ENCODE results near the gene AMZ2. TPM values are rescaled to one million over a fixed set of nuclear protein-coding genes. Genes with fewer than 3 reads are reported as not detected.

AMZ2 gene
- total and polyA plus RNA-seq, 2 of the 8 experiments (the other 6 are each of a cell fraction or from before 2014, with no cell fraction given): 49.5 to 71.0 TPM

DNA sequence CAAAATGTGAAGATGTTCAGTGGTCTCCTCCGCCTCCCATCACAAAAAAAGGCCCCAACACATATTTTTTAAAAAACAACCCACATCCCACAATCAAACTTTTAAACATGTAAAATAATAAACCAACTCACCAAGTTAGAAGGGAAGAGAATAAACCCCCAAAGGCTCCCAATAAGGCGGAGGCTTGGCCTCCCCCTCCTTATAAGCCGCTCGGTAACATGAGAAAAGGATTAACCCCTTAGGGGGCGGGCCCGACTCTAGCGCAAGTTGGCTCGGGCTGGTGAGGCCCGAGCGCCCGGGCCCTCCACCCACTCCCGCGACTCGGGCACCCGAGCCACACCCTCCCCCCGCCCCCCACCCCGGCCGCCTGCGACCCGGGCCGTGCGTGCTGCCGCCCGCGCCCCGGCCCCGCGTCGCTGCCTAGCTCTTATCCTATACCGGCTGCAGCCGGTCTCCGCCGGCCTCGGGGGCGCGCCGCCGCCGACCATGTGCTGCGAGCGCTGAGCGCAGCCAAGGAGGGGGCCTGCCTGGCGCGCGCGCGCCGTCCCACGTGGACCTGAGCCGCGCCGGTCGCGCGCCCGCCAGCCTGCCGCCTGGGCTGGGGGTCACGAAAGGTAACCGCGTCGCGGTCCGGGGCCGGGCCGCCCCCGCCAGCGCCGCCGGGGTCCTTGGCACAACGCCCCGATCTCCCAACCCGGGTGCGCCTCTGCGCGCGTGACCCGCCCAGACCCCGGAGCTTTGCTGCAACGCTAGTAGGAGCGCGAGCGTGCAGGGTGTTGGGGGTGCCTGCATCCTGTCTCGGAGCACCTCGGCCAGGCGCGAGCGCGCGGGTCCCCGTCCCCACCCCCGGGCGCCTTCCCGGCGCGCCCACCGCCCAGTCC lies 43.4 kb downstream of the AMZ2 start, which contains the start of the genes ARSG and SLC16A6 (continued):
- TF ChIP-seq BRCA1 (IDR thresholded peaks at IDR 0.05; ENCODE audit: low read depth, low read length) (no peak), SP4 (IDR thresholded peaks at IDR 0.05; ENCODE audit: low read length) (no peak), SP1 (IDR thresholded peaks at IDR 0.05; ENCODE audit: low read depth, low read length) (no peak), TCF12 (IDR thresholded peaks at IDR 0.05; ENCODE audit: low read depth, low read length) (no peak), POLR2AphosphoS5 (IDR thresholded peaks at IDR 0.05; ENCODE audit: low read depth, low read length) (peak; percentile 64), RXRA (IDR thresholded peaks at IDR 0.05; ENCODE audit: insufficient read depth, low read depth, low read length) (no peak), YY1 (IDR thresholded peaks at IDR 0.05; ENCODE audit: low read depth, low read length) (no peak)

Measured in H1 (cell line).